Cardiac septum (tissue), 1 donor: ENCODE results near the gene STEEP1. TPM values are rescaled to one million over a fixed set of nuclear protein-coding genes. Genes with fewer than 3 reads are reported as not detected.

Experiments
- DNase-seq: peaks from one replicate; pipeline ENCODE4 v3.0.0-alpha.2; 2020; ENCODE audit warnings: low spot score
- intact Hi-C: fragments of 100-400 bp; cut with DNase I; formaldehyde crosslinking; loops from one replicate; pipeline ENCODE4 v1.14.0; 2022
- long read RNA-seq: library from polyadenylated mRNA; unstranded; transcript quantifications from one replicate; pipeline ENCODE4 v2.0.0, GENCODE V29; 2021
- total RNA-seq: library from RNA; stranded (reverse); fragmentation: NEBNext Ultra II Directional; extraction: Animal tissue kit (Norgen Biotek cat#: 25700); gene quantifications from one replicate; pipeline ENCODE4 v1.2.1, GENCODE V29; 2021
- donor health status: DM: no; HTN: no; CAD: no.

The STEEP1 gene
- 17.8 TPM for total RNA-seq
- long read RNA-seq, partial matches to known transcripts, result 0 of 3 reads
- long read RNA-seq, other reads (novel, unspliced or antisense), result 2 of 3 reads

GRCh38 chrX:119565107-119565663, at the start of gene STEEP1:
STEEP1 (minus strand) TSS chrX:119565409; CDS start chrX:119565355, 54 bp downstream.
- DNase-seq, result peak; percentile 91
- intact Hi-C loops, result no loop called here

GRCh38 chrX:119614776-119615175, 49.6 kb upstream of the STEEP1 start:
- intact Hi-C loops, result no loop called here
- DNase-seq, result no peak

GRCh38 chrX:119607018-119607389, 41.8 kb upstream of the STEEP1 start:
- intact Hi-C loops, result loop anchor here (5.0 to 10.0 kb wide), 3 partner anchors 92 to 185 kb away; partner anchors contain the start of gene RPL39
- no peak for DNase-seq

DNA sequence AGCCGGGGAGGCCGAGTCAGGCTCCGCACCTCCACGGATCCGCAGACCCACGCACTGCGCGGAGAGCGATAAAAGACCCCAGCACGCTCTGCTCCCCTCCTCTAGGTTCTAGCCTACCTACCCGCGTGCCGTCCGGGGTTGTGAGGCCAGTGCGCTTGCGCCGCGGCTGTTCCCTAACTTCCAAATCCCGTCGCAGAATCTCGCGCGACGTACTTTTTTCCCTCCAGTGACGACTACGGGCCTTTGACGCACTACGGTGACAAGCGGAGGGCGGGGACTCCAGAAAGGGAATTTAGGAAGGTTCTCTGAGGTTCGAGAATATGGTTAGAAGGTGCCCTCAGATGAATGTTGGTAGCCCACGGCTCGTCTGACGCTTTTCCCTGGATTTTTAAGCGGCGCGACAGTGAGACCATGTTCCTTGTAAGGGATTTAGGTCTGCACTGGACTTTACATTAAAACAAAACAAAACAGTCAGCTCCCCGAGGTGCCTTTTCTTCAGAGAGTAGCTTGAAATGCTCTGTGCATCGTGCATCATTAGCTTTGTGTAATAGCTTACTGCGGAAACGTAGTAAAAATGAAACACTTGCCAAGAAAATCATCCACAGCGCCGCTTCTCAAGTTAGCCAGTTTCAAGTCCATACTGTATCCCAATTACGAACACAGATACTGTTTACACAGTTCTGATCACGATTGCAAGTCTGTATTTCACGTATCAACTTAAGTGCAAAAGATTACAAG, 41.2 kb upstream of the STEEP1 start, which contains the start of gene NKRF:
Gene NKRF, minus strand, starts transcription at position 145 of the 738 bp plus-strand sequence.
- peak; percentile 94 for DNase-seq
- intact Hi-C loops, result loop anchor here (5.0 to 10.0 kb wide), 3 partner anchors 92 to 186 kb away; partner anchors contain the start of gene RPL39

GRCh38 chrX:119605464-119606279, 40.5 kb upstream of the STEEP1 start:
- intact Hi-C loops, result loop anchor here (5.0 to 10.0 kb wide), 3 partner anchors 91 to 187 kb away; partner anchors contain the start of gene RPL39

GRCh38 chrX:119604766-119605463, 39.7 kb upstream of the STEEP1 start:
- intact Hi-C loops, result loop anchor here (5.0 to 10.0 kb wide), 3 partner anchors 90 to 187 kb away; partner anchors contain the start of gene RPL39
- no peak for DNase-seq

More at GRCh38 chrX:119605464-119606279, 40.5 kb upstream of the STEEP1 start:
- DNase-seq, result peak; percentile 78

DNA sequence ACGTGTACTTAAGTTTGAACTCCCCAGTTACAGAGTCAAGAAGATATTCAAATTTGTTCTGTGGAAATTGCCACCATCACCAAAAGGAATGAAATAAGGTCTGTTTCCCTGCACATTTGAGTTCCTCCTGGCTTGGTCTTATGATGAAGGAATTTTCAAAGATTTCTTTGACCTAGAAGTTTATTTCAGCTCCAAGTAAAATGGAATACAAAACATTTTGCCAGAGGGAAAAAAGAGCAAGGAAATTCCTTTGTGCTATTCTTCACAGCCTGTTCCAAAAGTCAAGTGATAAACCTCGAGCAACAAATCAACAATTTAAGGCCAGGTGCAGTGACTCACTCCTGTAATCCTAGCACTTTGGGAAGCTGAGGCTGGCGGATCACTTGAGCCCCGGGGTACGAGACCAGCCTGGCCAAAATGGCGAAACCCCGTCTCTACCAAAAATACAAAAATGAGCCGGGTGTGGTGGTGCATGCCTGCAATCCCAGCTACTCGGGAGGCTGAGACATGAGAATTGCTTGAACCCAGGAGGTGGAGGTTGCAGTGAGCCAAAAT, 37.6 kb upstream of the STEEP1 start:
- intact Hi-C loops, result loop anchor here (10.0 kb wide), 1 partner anchor 88 kb away; no protein-coding TSS in a partner anchor
- DNase-seq, result no peak

GRCh38 chrX:119589810-119590209, 24.6 kb upstream of the STEEP1 start:
- no peak for DNase-seq
- intact Hi-C loops, result no loop called here

- no peak for DNase-seq
Observed at GRCh38 chrX:119583431-119584059, 18.3 kb upstream of the STEEP1 start.

GRCh38 chrX:119579414-119579813, 14.2 kb upstream of the STEEP1 start:
- intact Hi-C loops, result no loop called here
- DNase-seq, result no peak

More at GRCh38 chrX:119583431-119584059, 18.3 kb upstream of the STEEP1 start:
- intact Hi-C loops, result no loop called here

GRCh38 chrX:119574394-119575266, 9.4 kb upstream of the STEEP1 start, which contains the start of gene UBE2A:
UBE2A (plus strand) TSS chrX:119574563; CDS start chrX:119574712, 149 bp downstream.
- DNase-seq, result peak; percentile 95
- intact Hi-C loops, result no loop called here

DNA sequence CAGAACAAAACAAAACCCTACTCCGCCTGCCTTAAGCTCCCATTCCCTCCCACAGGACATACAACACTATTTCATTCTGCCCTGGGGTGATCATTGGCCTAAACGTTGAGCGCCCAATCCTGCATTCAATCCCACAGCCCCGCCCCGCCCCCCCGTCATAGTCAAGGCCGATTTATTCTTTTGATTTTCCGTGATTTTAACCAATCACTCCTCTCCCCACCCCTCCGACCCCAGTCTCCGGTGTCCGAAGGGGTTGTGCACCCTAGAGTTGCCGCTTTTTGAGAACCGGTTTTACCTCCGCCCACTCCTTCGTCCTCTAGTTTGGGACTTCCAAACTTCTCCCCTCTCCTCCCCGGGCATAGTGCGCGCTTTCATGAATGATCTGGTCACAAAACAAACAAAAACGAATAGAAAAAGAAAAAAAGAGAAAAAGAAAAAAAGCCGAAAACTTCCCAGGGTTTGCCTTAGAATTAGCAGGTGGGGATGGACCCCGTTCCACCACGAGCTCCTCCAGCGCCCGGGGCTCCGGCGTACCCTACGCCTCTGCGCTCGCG, 8.7 kb upstream of the STEEP1 start:
- no peak for DNase-seq
- intact Hi-C loops, result no loop called here

- no peak for DNase-seq
- intact Hi-C loops, result no loop called here
Observed at GRCh38 chrX:119573222-119573621, 8.0 kb upstream of the STEEP1 start.

GRCh38 chrX:119570351-119570835, 5.2 kb upstream of the STEEP1 start:
- intact Hi-C loops, result no loop called here
- DNase-seq, result no peak

- DNase-seq, result no peak
- intact Hi-C loops, result no loop called here
Observed at GRCh38 chrX:119552508-119552907, 12.7 kb downstream of the STEEP1 start.

DNA sequence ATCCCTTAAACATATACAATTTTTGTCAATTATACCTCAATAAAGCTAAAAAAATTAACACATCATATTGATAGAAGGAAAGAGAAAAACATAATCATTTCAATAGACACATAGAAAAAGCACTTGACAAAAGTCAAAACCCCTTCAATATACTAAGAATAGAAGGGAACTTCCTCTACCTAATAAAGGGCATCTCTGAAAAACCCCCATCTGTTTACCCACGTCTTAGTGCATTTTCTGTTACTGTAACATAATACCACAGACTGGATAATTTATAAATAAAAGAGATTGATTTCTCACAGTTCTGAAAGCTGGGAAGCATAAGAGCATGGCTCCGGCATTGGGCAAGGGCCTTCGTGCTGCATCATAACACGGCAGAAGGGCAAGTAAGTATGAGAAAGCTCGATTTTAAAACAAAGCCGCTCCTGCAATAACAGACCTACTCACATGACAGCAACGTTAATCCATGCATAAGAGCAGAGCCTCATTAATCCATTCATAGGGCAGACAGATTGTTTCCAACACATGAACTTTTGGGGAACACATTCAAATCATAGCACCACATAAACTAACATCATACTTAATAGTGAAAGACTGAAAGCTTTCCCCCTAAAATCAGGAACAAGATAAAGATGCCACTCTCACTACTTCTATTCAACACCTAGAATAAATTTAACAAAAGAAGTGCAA, 15.7 kb downstream of the STEEP1 start:
- no peak for DNase-seq
- intact Hi-C loops, result no loop called here
